Stimulated activated CD4-positive, alpha-beta T cell treated with anti-CD3 and anti-CD28 coated beads, TNF-alpha, amount 100 ng/mL, for 1 hour (primary cell): Measurements from ENCODE around the gene AXIN2.

ENCODE experiments used
- DNase-seq, 3 donors: peaks; one replicate each; pipeline ENCODE4 v3.0.0-alpha.2; 2020; ENCODE audit warnings: low read depth in 3 of 3, low spot score in 1 of 3

AXIN2 gene

GRCh38 chr17:65556014-65556909, 5.2 kb downstream of the AXIN2 start:
- peak; percentile 74 to 97 (median 80) for DNase-seq

GRCh38 chr17:65554553-65555223, 6.8 kb downstream of the AXIN2 start:
- DNase-seq: no peak

GRCh38 chr17:65553646-65554552, 7.5 kb downstream of the AXIN2 start:
- DNase-seq: no peak

GRCh38 chr17:65553009-65553645, 8.3 kb downstream of the AXIN2 start:
- no peak for DNase-seq

GRCh38 chr17:65552214-65552613, 9.2 kb downstream of the AXIN2 start:
- DNase-seq: no peak

GRCh38 chr17:65551267-65552040, 10.0 kb downstream of the AXIN2 start:
- DNase-seq: no peak

GRCh38 chr17:65550758-65551157, 10.7 kb downstream of the AXIN2 start:
- DNase-seq: no peak

- no peak for DNase-seq
Measured at GRCh38 chr17:65550075-65550662, 11.3 kb downstream of the AXIN2 start.

- no peak for DNase-seq
Measured at GRCh38 chr17:65548269-65548969, 13.0 kb downstream of the AXIN2 start.

GRCh38 chr17:65547253-65547670, 14.2 kb downstream of the AXIN2 start:
- no peak for DNase-seq

GRCh38 chr17:65546579-65546978, 14.9 kb downstream of the AXIN2 start:
- DNase-seq: no peak

GRCh38 chr17:65545705-65546523, 15.5 kb downstream of the AXIN2 start:
- no peak for DNase-seq

- no peak for DNase-seq
Measured at GRCh38 chr17:65544672-65545071, 16.8 kb downstream of the AXIN2 start.

GRCh38 chr17:65542610-65543009, 18.8 kb downstream of the AXIN2 start:
- DNase-seq: no peak

- no peak for DNase-seq
Measured at GRCh38 chr17:65542067-65542466, 19.4 kb downstream of the AXIN2 start.

- DNase-seq: no peak
Measured at GRCh38 chr17:65541453-65541852, 20.0 kb downstream of the AXIN2 start.

GRCh38 chr17:65539630-65540266, 21.7 kb downstream of the AXIN2 start:
- DNase-seq: no peak
